ENCODE measurements around the gene HS3ST3B1. TPM values are rescaled to one million over a fixed set of nuclear protein-coding genes. Genes with fewer than 3 reads are reported as not detected.

HS3ST3B1 gene
- total RNA-seq, 4 donors from 2014 or later = 2.5 to 5.5 (median 3.3) TPM

GRCh38 chr17:14372905-14373613 is 72.2 kb downstream of the HS3ST3B1 start:
- Histone ChIP-seq H3K4me3 (no peak overlapping the region), H3K4me1 (no peaks in the 10 kb centered on the region), H3K27me3 (peaks cover 0 to 27% (median 0%) of the 10 kb centered on the region in 4 donors), H3K36me3 (no peaks in the 10 kb centered on the region), H3K27ac (replicated peaks in 1 of 4) (no peak overlapping the region), H3K9me3 (no peaks in the 10 kb centered on the region)
- WGBS = 58% methylated on average over 10 of the region's 10 CpGs
- no peak for DNase-seq (ENCODE audit: extremely low spot score)
- TF ChIP-seq, protein P1, sequence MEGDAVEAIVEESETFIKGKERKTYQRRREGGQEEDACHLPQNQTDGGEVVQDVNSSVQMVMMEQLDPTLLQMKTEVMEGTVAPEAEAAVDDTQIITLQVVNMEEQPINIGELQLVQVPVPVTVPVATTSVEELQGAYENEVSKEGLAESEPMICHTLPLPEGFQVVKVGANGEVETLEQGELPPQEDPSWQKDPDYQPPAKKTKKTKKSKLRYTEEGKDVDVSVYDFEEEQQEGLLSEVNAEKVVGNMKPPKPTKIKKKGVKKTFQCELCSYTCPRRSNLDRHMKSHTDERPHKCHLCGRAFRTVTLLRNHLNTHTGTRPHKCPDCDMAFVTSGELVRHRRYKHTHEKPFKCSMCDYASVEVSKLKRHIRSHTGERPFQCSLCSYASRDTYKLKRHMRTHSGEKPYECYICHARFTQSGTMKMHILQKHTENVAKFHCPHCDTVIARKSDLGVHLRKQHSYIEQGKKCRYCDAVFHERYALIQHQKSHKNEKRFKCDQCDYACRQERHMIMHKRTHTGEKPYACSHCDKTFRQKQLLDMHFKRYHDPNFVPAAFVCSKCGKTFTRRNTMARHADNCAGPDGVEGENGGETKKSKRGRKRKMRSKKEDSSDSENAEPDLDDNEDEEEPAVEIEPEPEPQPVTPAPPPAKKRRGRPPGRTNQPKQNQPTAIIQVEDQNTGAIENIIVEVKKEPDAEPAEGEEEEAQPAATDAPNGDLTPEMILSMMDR (IDR thresholded peaks at IDR 0.05) = no peak
- TF ChIP-seq EP300 (IDR thresholded peaks at IDR 0.05) = no peak
- no peak for TF ChIP-seq POLR2AphosphoS5 (IDR thresholded peaks at IDR 0.05)
- TF ChIP-seq POLR2A (IDR thresholded peaks at IDR 0.05; ENCODE audit: low read depth) = no peak
- intact Hi-C loops (cut with DNase I) = no loop called here

- intact Hi-C loops (cut with DNase I) = no loop called here
- H3K9me3 ChIP-seq = no peaks in the 10 kb centered on the region
- H3K4me1 ChIP-seq = no peaks in the 10 kb centered on the region
- no peak for TF ChIP-seq POLR2A (IDR thresholded peaks at IDR 0.05; ENCODE audit: low read depth)
- no peak for TF ChIP-seq POLR2AphosphoS5 (IDR thresholded peaks at IDR 0.05)
- TF ChIP-seq EP300 (IDR thresholded peaks at IDR 0.05) = no peak
- TF ChIP-seq, protein P1 (IDR thresholded peaks at IDR 0.05) = no peak
- H3K36me3 ChIP-seq = no peaks in the 10 kb centered on the region
- no peak for DNase-seq (ENCODE audit: extremely low spot score)
- WGBS = 47% methylated on average over 8 of the region's 8 CpGs
- H3K4me3 ChIP-seq = no peak overlapping the region
- peaks cover 0 to 23% (median 0%) of the 10 kb centered on the region in 4 donors for H3K27me3 ChIP-seq
- no peak overlapping the region for H3K27ac ChIP-seq (replicated peaks in 1 of 4)
Observed at GRCh38 chr17:14373614-14374259, 72.9 kb downstream of the HS3ST3B1 start.

DNA sequence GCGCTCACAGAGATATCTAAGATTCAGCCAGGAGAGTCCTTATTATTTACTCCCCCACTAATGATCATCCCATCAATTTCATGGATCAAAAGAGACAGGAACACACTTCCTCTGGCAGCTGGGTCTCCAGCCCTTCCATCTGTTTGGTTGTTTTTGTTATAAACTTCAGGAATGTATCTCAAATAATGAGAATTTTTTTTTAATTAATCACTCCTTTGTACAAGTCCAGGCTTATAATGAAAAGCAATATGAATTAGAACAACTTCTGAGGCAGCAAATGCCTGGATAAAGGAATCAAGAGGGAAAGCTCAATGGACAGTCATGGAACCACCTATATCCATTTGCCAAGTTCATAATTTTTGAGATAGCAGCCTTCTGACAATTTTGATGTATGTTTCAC is 73.4 kb downstream of the HS3ST3B1 start:
- Histone ChIP-seq H3K27me3 (peaks cover 0 to 23% (median 0%) of the 10 kb centered on the region in 4 donors), H3K36me3 (no peaks in the 10 kb centered on the region), H3K27ac (replicated peaks in 1 of 4) (no peak overlapping the region), H3K9me3 (no peaks in the 10 kb centered on the region), H3K4me3 (no peak overlapping the region), H3K4me1 (no peaks in the 10 kb centered on the region)
- TF ChIP-seq EP300 (IDR thresholded peaks at IDR 0.05) = no peak
- no peak for TF ChIP-seq POLR2AphosphoS5 (IDR thresholded peaks at IDR 0.05)
- TF ChIP-seq POLR2A (IDR thresholded peaks at IDR 0.05; ENCODE audit: low read depth) = no peak
- TF ChIP-seq, protein P1 (IDR thresholded peaks at IDR 0.05) = no peak
- no peak for DNase-seq (ENCODE audit: extremely low spot score)
- intact Hi-C loops (cut with DNase I) = no loop called here
- WGBS = 64% methylated on average over 1 of the region's 1 CpG

GRCh38 chr17:14376666-14377065 is 75.8 kb downstream of the HS3ST3B1 start:
- intact Hi-C loops (cut with DNase I) = no loop called here
- no peak for TF ChIP-seq POLR2AphosphoS5 (IDR thresholded peaks at IDR 0.05)
- TF ChIP-seq EP300 (IDR thresholded peaks at IDR 0.05) = no peak
- no peak for TF ChIP-seq POLR2A (IDR thresholded peaks at IDR 0.05; ENCODE audit: low read depth)
- H3K4me3 ChIP-seq = no peak overlapping the region
- WGBS = 55% methylated on average over 3 of the region's 3 CpGs
- no peak for DNase-seq (ENCODE audit: extremely low spot score)
- H3K4me1 ChIP-seq = no peaks in the 10 kb centered on the region
- H3K27ac ChIP-seq (replicated peaks in 1 of 4) = no peak overlapping the region
- no peaks in the 10 kb centered on the region for H3K36me3 ChIP-seq
- peaks cover 0 to 14% (median 0%) of the 10 kb centered on the region in 4 donors for H3K27me3 ChIP-seq
- no peaks in the 10 kb centered on the region for H3K9me3 ChIP-seq

GRCh38 chr17:14381606-14382005 is 80.7 kb downstream of the HS3ST3B1 start:
- no peaks in the 10 kb centered on the region for H3K9me3 ChIP-seq
- H3K4me3 ChIP-seq = no peak overlapping the region
- no peak for DNase-seq (ENCODE audit: extremely low spot score)
- no peaks in the 10 kb centered on the region for H3K27me3 ChIP-seq
- H3K27ac ChIP-seq (replicated peaks in 1 of 4) = no peak overlapping the region
- intact Hi-C loops (cut with DNase I) = no loop called here
- TF ChIP-seq EP300 (IDR thresholded peaks at IDR 0.05) (no peak), POLR2A (IDR thresholded peaks at IDR 0.05; ENCODE audit: low read depth) (no peak), POLR2AphosphoS5 (IDR thresholded peaks at IDR 0.05) (no peak)
- TF ChIP-seq, protein P1 (IDR thresholded peaks at IDR 0.05) = no peak
- WGBS = 71% methylated on average over 6 of the region's 6 CpGs
- H3K4me1 ChIP-seq = no peaks in the 10 kb centered on the region
- H3K36me3 ChIP-seq = no peaks in the 10 kb centered on the region

Measured in esophagus muscularis mucosa (tissue), 4 donors.